H9 (cell line): Measurements from ENCODE around the gene CELSR2. TPM values are rescaled to one million over a fixed set of nuclear protein-coding genes. Genes with fewer than 3 reads are reported as not detected.
A peak's percentile ranks its signal among the peaks of the same experiment; 100 is the strongest.

ENCODE experiments used
- DNase-seq: peaks from one replicate; pipeline ENCODE4 v3.0.0-alpha.2; 2017
- H2AFZ ChIP-seq: one replicate; pipeline ENCODE4 v1.6.1; 2013; ENCODE audit warnings: mild to moderate bottlenecking, low read length, control low read depth, moderate library complexity
- H2AK5ac ChIP-seq: 2 replicates; pipeline ENCODE4 v1.6.1; 2013; ENCODE audit warnings: low read length, control low read depth, mixed read lengths; ENCODE audit not compliant: insufficient read length
- H2BK120ac ChIP-seq: one replicate; pipeline ENCODE4 v1.6.1; 2013; ENCODE audit warnings: low read depth, mild to moderate bottlenecking, low read length, control low read depth, inconsistent platforms; ENCODE audit not compliant: poor library complexity, severe bottlenecking
- H2BK12ac ChIP-seq: 2 replicates; pipeline ENCODE4 v1.6.1; 2013; ENCODE audit warnings: low read length, control low read depth, mixed read lengths, low read depth; ENCODE audit not compliant: insufficient read length
- H2BK15ac ChIP-seq: 2 replicates; pipeline ENCODE4 v1.6.1; 2013; ENCODE audit warnings: low read depth, low read length, control low read depth
- H2BK20ac ChIP-seq: one replicate; pipeline ENCODE4 v1.6.1; 2013; ENCODE audit warnings: low read depth, mild to moderate bottlenecking, low read length, control low read depth, inconsistent platforms; ENCODE audit not compliant: poor library complexity, severe bottlenecking
- H2BK5ac ChIP-seq: 2 replicates; pipeline ENCODE4 v1.6.1; 2013; ENCODE audit warnings: low read length, control low read depth, mixed read lengths; ENCODE audit not compliant: insufficient read length
- H3K14ac ChIP-seq: 2 replicates; pipeline ENCODE4 v1.6.1; 2013; ENCODE audit warnings: low read length, control low read depth; ENCODE audit not compliant: insufficient read depth
- H3K18ac ChIP-seq: 2 replicates; pipeline ENCODE4 v1.6.1; 2013; ENCODE audit warnings: low read depth, mild to moderate bottlenecking, mixed read lengths, low read length, control low read depth; ENCODE audit not compliant: insufficient read length
- H3K23ac ChIP-seq: 2 replicates; pipeline ENCODE4 v1.6.1; 2013; ENCODE audit warnings: low read length, control low read depth, mixed read lengths, low read depth; ENCODE audit not compliant: insufficient read length
- H3K23me2 ChIP-seq: 2 replicates; pipeline ENCODE4 v1.6.1; 2013; ENCODE audit warnings: low read depth, mild to moderate bottlenecking, mixed read lengths, low read length, control low read depth; ENCODE audit not compliant: insufficient read length, poor library complexity, severe bottlenecking
- H3K27ac ChIP-seq: 2 replicates; pipeline ENCODE4 v1.5.1; 2013; ENCODE audit warnings: low read length, control low read depth, mixed read lengths, low read depth; ENCODE audit not compliant: insufficient read length
- H3K27me3 ChIP-seq: 2 replicates; pipeline ENCODE4 v1.6.1; 2013; ENCODE audit warnings: low read length, control low read depth, inconsistent platforms; ENCODE audit not compliant: insufficient read depth
- H3K4ac ChIP-seq: 2 replicates; pipeline ENCODE4 v1.6.1; 2013; ENCODE audit warnings: low read depth, mild to moderate bottlenecking, control low read depth, inconsistent platforms, low read length, moderate library complexity
- H3K4me1 ChIP-seq: 2 replicates; pipeline ENCODE4 v1.6.1; 2013; ENCODE audit warnings: low read length, control low read depth, inconsistent platforms; ENCODE audit not compliant: insufficient read depth
- H3K4me2 ChIP-seq: 2 replicates; pipeline ENCODE4 v1.6.1; 2013; ENCODE audit warnings: low read length, control low read depth, mixed read lengths; ENCODE audit not compliant: insufficient read length, insufficient read depth
- H3K56ac ChIP-seq: 2 replicates; pipeline ENCODE4 v1.6.1; 2013; ENCODE audit warnings: low read depth, mild to moderate bottlenecking, mixed read lengths, low read length, control low read depth; ENCODE audit not compliant: insufficient read length
- H3K79me1 ChIP-seq: 2 replicates; pipeline ENCODE4 v1.6.1; 2013; ENCODE audit warnings: low read depth, mild to moderate bottlenecking, moderate library complexity, low read length, control low read depth, inconsistent platforms; ENCODE audit not compliant: insufficient read depth, poor library complexity, severe bottlenecking
- H3K79me2 ChIP-seq: 2 replicates; pipeline ENCODE4 v1.6.1; 2013; ENCODE audit warnings: low read length, control low read depth, inconsistent platforms; ENCODE audit not compliant: insufficient read depth
- H3K9ac ChIP-seq: 2 replicates; pipeline ENCODE4 v1.6.1; 2013; ENCODE audit warnings: low read length, control low read depth, mixed read lengths; ENCODE audit not compliant: insufficient read length; ENCODE audit errors: extremely low read depth
- H3K9me3 ChIP-seq: one replicate; pipeline ENCODE4 v1.6.1; 2013; ENCODE audit warnings: low read depth, low read length, inconsistent platforms; ENCODE audit not compliant: control insufficient read depth
- H3T11ph ChIP-seq: one replicate; pipeline ENCODE4 v1.6.1; 2013; ENCODE audit warnings: mild to moderate bottlenecking, low read length, control low read depth, inconsistent platforms
- H4K20me1 ChIP-seq: one replicate; pipeline ENCODE4 v1.6.1; 2013; ENCODE audit not compliant: control insufficient read depth, insufficient read length, insufficient read depth
- H4K5ac ChIP-seq: 2 replicates; pipeline ENCODE4 v1.6.1; 2013; ENCODE audit warnings: low read depth, mild to moderate bottlenecking, mixed read lengths, low read length, control low read depth; ENCODE audit not compliant: insufficient read length
- H4K8ac ChIP-seq: replicated peaks from 2 replicates; pipeline ENCODE4 v1.6.1; 2013; ENCODE audit warnings: low read length, control low read depth, mixed read lengths, low read depth; ENCODE audit not compliant: insufficient read length
- H4K91ac ChIP-seq: 2 replicates; pipeline ENCODE4 v1.6.1; 2013; ENCODE audit warnings: low read depth, mild to moderate bottlenecking, moderate library complexity, mixed read lengths, low read length, control low read depth; ENCODE audit not compliant: insufficient read length
- H3K27ac Mint-ChIP-seq, 3 experiments: 2 replicates in 2 of 3; 3 replicates in 1 of 3; pipeline ENCODE4 v1.8.0; 2020 to 2021; ENCODE audit warnings: mixed read lengths in 3 of 3, mild to moderate bottlenecking in 1 of 3, moderate library complexity in 1 of 3
- H3K27me3 Mint-ChIP-seq: 2 replicates; pipeline ENCODE4 v1.8.0; 2021; ENCODE audit warnings: low read depth, mild to moderate bottlenecking, moderate library complexity, mixed read lengths
- H3K36me3 Mint-ChIP-seq, 3 experiments: 2 replicates in 2 of 3; 3 replicates in 1 of 3; pipeline ENCODE4 v1.8.0; 2020 to 2021; ENCODE audit warnings: low read depth in 3 of 3, mixed read lengths in 3 of 3; ENCODE audit not compliant: insufficient read depth in 1 of 3
- H3K4me1 Mint-ChIP-seq, 2 experiments: 2 replicates each; pipeline ENCODE4 v1.8.0; 2020; ENCODE audit warnings: mixed read lengths in 2 of 2
- H3K4me3 Mint-ChIP-seq, 2 experiments: 2 replicates in 1 of 2; 3 replicates in 1 of 2; pipeline ENCODE4 v1.8.0; 2020 to 2021; ENCODE audit warnings: mild to moderate bottlenecking in 2 of 2, mixed read lengths in 2 of 2, moderate library complexity in 1 of 2
- H3K9me3 Mint-ChIP-seq, 2 experiments: 2 replicates in 1 of 2; 3 replicates in 1 of 2; pipeline ENCODE4 v1.8.0; 2020; ENCODE audit warnings: mild to moderate bottlenecking in 2 of 2, mixed read lengths in 2 of 2, moderate library complexity in 1 of 2
- WGBS: extraction: QIAGEN DNeasy Blood & Tissue Kit; methylation state at CpG from one replicate; pipeline ENCODE4 v1.1.7; 2013; ENCODE audit warnings: missing lambda C conversion rate, low lambda C conversion rate, mixed read lengths; ENCODE audit not compliant: insufficient read length; ENCODE audit errors: extremely low coverage; 5-methylcytosine and 5-hydroxymethylcytosine counted together
- total RNA-seq: library from RNA; stranded (reverse); gene quantifications from 2 replicates; pipeline ENCODE4 v1.2.1, GENCODE V29; 2021
- TF ChIP-seq, protein P1 (sequence below): fragments of 200-600 bp; sonication (generic); conservative IDR thresholded peaks from 3 replicates; pipeline ENCODE4 v1.8.0; 2021; ENCODE audit warnings: antibody characterized with exemption, mild to moderate bottlenecking

Gene CELSR2
- total RNA-seq, 1 experiment from 2014 or later = 29.2 TPM

- no peak overlapping the region for H2BK120ac ChIP-seq
- TF ChIP-seq, protein P1, sequence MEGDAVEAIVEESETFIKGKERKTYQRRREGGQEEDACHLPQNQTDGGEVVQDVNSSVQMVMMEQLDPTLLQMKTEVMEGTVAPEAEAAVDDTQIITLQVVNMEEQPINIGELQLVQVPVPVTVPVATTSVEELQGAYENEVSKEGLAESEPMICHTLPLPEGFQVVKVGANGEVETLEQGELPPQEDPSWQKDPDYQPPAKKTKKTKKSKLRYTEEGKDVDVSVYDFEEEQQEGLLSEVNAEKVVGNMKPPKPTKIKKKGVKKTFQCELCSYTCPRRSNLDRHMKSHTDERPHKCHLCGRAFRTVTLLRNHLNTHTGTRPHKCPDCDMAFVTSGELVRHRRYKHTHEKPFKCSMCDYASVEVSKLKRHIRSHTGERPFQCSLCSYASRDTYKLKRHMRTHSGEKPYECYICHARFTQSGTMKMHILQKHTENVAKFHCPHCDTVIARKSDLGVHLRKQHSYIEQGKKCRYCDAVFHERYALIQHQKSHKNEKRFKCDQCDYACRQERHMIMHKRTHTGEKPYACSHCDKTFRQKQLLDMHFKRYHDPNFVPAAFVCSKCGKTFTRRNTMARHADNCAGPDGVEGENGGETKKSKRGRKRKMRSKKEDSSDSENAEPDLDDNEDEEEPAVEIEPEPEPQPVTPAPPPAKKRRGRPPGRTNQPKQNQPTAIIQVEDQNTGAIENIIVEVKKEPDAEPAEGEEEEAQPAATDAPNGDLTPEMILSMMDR = no peak
- peaks cover 25% of the 10 kb centered on the region; the same call in 1 of the 2 replicates for H3K79me2 ChIP-seq
- H3K56ac ChIP-seq = no peak overlapping the region
- H4K20me1 ChIP-seq = no peaks in the 10 kb centered on the region
- no peak overlapping the region for H3K23ac ChIP-seq
- H3K4ac ChIP-seq = no peak overlapping the region
- no peak overlapping the region for H2BK5ac ChIP-seq
- no peak overlapping the region for H2AFZ ChIP-seq
- peaks cover 2% of the 10 kb centered on the region; the same call in 1 of the 2 replicates for H3K4me1 ChIP-seq
- no peak overlapping the region for H3K4me2 ChIP-seq
- no peak overlapping the region for H3K9ac ChIP-seq
- H3K23me2 ChIP-seq = peaks cover 8% of the 10 kb centered on the region
- no peaks in the 10 kb centered on the region for H3K27me3 Mint-ChIP-seq
- no peak overlapping the region for H3T11ph ChIP-seq
- peaks cover 3% of the 10 kb centered on the region for H3K79me1 ChIP-seq
- H3K27ac Mint-ChIP-seq = no peak overlapping the region; a peak in 1 of 7 replicates
- DNase-seq = no peak
- peaks cover 15 to 39% (median 33%) of the 10 kb centered on the region in 3 experiments for H3K36me3 Mint-ChIP-seq
- H4K91ac ChIP-seq = no peak overlapping the region
- no peak overlapping the region for H4K8ac ChIP-seq
- no peaks in the 10 kb centered on the region for H3K9me3 ChIP-seq
- no peak overlapping the region for H4K5ac ChIP-seq
- WGBS = no CpG with 5 or more reads among the region's 4 CpGs
- no peak overlapping the region for H2AK5ac ChIP-seq
- H3K14ac ChIP-seq = no peak overlapping the region
- H2BK20ac ChIP-seq = no peak overlapping the region
- H2BK12ac ChIP-seq = no peak overlapping the region
- H3K27ac ChIP-seq = no peak overlapping the region
- H2BK15ac ChIP-seq = no peak overlapping the region
- no peaks in the 10 kb centered on the region for H3K27me3 ChIP-seq
- H3K4me3 Mint-ChIP-seq = peak overlapping the region in 1 of 2 experiments; percentile 15; a peak in 1 of 5 replicates
- 0 out of 5 replicates have a peak, but pooled peaks cover 0 to 3% of the 10 kb centered on the region in 2 experiments for H3K9me3 Mint-ChIP-seq
- H3K4me1 Mint-ChIP-seq = peaks cover 21 to 22% of the 10 kb centered on the region in 2 experiments
- H3K18ac ChIP-seq = no peak overlapping the region
Measured at GRCh38 chr1:109216662-109217061, 32.7 kb upstream of the CELSR2 start.
